HEK293 (cell line): ENCODE data around the gene EHMT1.
"Not testable (repeated sequence)": the region's sequence is repeated elsewhere in the genome, so short reads cannot be mapped to it uniquely, and the experiment has no call there.

Experiments
- BCL11A ChIP-seq: fragments of 450-650 bp; formaldehyde crosslinking; IDR thresholded peaks from 2 replicates; pipeline ENCODE4 v1.5.1; 2016; ENCODE audit warnings: low read depth, missing biosample characterization, missing genetic modification characterization
- TRIM28 ChIP-seq: IDR thresholded peaks from 2 replicates; pipeline ENCODE4 v1.6.1; 2011; ENCODE audit warnings: low read length, control low read depth, borderline replicate concordance
- ZNF211 ChIP-seq: fragments of 450-650 bp; formaldehyde crosslinking; IDR thresholded peaks from 2 replicates; pipeline ENCODE4 v1.5.1; 2016; ENCODE audit warnings: low read depth, missing biosample characterization, missing genetic modification characterization
- ZNF324 ChIP-seq: fragments of 450-650 bp; formaldehyde crosslinking; IDR thresholded peaks from 2 replicates; pipeline ENCODE4 v1.5.1; 2016; ENCODE audit warnings: missing biosample characterization, missing genetic modification characterization
- TF ChIP-seq, protein P1 (sequence below): fragments of 450-650 bp; IDR thresholded peaks from 2 replicates; pipeline ENCODE4 v1.5.1; 2018; ENCODE audit warnings: missing biosample characterization, mild to moderate bottlenecking, missing genetic modification characterization
- TF ChIP-seq, protein P2 (sequence below): fragments of 450-650 bp; formaldehyde crosslinking; IDR thresholded peaks from 2 replicates; pipeline ENCODE4 v1.5.1; 2016; ENCODE audit warnings: missing biosample characterization, missing genetic modification characterization

DNA sequence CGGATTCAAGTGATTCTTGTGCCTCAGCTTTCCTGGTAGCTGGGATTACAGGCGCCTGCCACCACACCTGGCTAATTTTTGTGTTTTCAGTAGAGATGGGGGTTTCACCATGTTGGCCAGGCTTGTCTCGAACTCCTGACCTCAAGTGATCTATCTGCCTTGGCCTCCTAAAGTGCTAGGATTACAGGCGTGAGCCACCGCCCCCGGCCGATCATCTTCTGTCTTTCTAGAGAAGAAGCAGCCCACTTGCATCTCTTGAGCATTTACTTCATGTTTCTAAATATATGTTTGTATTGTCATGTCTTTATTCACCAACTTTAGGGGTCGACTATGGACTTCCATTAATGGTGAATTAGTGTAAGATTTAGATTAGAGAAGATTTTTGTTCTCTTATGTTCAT, 3.4 kb downstream of the EHMT1 start:
- TF ChIP-seq, protein P1, sequence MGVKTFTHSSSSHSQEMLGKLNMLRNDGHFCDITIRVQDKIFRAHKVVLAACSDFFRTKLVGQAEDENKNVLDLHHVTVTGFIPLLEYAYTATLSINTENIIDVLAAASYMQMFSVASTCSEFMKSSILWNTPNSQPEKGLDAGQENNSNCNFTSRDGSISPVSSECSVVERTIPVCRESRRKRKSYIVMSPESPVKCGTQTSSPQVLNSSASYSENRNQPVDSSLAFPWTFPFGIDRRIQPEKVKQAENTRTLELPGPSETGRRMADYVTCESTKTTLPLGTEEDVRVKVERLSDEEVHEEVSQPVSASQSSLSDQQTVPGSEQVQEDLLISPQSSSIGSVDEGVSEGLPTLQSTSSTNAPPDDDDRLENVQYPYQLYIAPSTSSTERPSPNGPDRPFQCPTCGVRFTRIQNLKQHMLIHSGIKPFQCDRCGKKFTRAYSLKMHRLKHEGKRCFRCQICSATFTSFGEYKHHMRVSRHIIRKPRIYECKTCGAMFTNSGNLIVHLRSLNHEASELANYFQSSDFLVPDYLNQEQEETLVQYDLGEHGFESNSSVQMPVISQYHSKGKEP: not testable (repeated sequence)
- TF ChIP-seq, protein P2, sequence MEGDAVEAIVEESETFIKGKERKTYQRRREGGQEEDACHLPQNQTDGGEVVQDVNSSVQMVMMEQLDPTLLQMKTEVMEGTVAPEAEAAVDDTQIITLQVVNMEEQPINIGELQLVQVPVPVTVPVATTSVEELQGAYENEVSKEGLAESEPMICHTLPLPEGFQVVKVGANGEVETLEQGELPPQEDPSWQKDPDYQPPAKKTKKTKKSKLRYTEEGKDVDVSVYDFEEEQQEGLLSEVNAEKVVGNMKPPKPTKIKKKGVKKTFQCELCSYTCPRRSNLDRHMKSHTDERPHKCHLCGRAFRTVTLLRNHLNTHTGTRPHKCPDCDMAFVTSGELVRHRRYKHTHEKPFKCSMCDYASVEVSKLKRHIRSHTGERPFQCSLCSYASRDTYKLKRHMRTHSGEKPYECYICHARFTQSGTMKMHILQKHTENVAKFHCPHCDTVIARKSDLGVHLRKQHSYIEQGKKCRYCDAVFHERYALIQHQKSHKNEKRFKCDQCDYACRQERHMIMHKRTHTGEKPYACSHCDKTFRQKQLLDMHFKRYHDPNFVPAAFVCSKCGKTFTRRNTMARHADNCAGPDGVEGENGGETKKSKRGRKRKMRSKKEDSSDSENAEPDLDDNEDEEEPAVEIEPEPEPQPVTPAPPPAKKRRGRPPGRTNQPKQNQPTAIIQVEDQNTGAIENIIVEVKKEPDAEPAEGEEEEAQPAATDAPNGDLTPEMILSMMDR (tag by site-specific recombination): not testable (repeated sequence)
- TF ChIP-seq ZNF324; TRIM28; ZNF211 (tag by site-specific recombination); BCL11A: not testable (repeated sequence)
